ENCODE data around the gene RXFP1.

DNA sequence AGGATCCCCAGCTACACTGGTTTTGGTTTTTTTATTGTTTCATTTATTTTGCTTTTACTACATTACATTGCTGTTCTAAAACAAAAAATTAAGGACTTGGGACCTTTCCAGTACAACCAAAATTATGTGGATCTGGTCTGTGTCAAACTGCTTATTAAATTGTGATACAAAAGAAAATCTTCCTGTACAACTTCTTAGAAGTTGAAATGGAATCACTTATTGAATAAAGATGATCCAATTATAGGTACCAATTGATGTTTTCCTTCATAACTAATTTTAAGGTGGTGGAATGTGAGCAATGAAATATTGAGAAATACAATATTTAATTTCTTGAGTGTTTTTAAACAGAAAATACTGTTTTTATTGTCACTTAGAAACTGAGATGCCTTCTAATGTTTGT is 82.7 kb downstream of the RXFP1 start:
- TF ChIP-seq, protein P1, sequence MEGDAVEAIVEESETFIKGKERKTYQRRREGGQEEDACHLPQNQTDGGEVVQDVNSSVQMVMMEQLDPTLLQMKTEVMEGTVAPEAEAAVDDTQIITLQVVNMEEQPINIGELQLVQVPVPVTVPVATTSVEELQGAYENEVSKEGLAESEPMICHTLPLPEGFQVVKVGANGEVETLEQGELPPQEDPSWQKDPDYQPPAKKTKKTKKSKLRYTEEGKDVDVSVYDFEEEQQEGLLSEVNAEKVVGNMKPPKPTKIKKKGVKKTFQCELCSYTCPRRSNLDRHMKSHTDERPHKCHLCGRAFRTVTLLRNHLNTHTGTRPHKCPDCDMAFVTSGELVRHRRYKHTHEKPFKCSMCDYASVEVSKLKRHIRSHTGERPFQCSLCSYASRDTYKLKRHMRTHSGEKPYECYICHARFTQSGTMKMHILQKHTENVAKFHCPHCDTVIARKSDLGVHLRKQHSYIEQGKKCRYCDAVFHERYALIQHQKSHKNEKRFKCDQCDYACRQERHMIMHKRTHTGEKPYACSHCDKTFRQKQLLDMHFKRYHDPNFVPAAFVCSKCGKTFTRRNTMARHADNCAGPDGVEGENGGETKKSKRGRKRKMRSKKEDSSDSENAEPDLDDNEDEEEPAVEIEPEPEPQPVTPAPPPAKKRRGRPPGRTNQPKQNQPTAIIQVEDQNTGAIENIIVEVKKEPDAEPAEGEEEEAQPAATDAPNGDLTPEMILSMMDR (IDR thresholded peaks at IDR 0.05) = no peak
- TF ChIP-seq POLR2A (IDR thresholded peaks at IDR 0.05) = no peak

Data from adrenal gland (tissue), 5 donors.